NCI-H524 (cell line): ENCODE results near the gene PCDHA7.
"Not testable (repeated sequence)": the region's sequence is repeated elsewhere in the genome, so short reads cannot be mapped to it uniquely, and the experiment has no call there.

Experiments used
- DNase-seq, 2 experiments: peaks; one replicate each; lab custom pipeline; 2025; lab: John Stamatoyannopoulos, UW

The PCDHA7 gene

DNA sequence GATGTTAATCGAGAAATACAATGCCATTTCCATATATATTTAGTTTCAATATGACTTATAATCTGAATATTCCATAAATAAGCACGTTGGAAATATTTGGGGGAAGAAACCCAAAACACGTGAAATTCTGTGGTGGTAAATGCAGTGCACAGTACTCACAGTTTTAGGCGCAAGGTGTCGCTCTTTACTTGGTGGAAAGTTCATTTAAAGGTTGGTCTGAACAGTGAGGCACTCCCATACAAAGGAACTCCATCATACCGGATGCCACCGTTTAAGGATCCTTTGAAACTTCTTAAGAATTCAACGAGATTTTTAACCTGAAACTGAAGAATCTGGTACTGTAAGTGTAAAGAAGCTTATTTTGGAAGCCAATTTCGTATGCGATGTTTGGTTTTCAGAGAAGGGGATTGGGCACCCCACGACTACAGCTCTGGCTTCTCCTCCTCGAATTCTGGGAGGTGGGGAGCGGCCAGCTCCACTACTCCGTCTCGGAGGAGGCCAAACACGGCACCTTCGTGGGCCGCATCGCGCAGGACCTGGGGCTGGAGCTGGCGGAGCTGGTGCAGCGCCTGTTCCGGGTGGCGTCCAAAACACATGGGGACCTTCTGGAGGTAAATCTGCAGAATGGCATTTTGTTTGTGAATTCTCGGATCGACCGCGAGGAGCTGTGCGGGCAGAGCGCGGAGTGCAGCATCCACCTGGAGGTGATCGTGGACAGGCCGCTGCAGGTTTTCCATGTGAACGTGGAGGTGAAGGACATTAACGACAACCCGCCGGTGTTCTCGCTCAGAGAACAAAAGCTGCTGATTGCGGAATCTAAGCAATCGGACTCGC is 34.9 kb downstream of the PCDHA7 start, which contains the start of gene PCDHA11:
Gene PCDHA11, plus strand, starts transcription at position 237 of the 834 bp plus-strand sequence. Its CDS starts 147 bp downstream, at position 384.
- peak; percentile 59 to 83 for DNase-seq

DNA sequence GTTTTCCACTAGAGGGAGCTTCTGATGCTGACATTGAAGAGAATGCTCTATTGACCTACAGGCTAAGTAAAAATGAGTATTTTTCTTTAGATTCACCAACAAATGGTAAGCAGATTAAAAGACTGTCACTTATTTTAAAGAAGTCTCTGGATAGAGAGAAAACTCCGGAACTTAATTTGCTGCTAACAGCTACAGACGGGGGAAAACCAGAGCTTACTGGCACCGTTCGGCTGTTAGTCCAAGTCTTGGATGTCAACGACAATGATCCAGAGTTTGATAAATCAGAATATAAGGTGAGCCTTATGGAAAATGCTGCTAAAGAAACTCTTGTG is 35.5 kb downstream of the PCDHA7 start:
- no peak for DNase-seq

DNA sequence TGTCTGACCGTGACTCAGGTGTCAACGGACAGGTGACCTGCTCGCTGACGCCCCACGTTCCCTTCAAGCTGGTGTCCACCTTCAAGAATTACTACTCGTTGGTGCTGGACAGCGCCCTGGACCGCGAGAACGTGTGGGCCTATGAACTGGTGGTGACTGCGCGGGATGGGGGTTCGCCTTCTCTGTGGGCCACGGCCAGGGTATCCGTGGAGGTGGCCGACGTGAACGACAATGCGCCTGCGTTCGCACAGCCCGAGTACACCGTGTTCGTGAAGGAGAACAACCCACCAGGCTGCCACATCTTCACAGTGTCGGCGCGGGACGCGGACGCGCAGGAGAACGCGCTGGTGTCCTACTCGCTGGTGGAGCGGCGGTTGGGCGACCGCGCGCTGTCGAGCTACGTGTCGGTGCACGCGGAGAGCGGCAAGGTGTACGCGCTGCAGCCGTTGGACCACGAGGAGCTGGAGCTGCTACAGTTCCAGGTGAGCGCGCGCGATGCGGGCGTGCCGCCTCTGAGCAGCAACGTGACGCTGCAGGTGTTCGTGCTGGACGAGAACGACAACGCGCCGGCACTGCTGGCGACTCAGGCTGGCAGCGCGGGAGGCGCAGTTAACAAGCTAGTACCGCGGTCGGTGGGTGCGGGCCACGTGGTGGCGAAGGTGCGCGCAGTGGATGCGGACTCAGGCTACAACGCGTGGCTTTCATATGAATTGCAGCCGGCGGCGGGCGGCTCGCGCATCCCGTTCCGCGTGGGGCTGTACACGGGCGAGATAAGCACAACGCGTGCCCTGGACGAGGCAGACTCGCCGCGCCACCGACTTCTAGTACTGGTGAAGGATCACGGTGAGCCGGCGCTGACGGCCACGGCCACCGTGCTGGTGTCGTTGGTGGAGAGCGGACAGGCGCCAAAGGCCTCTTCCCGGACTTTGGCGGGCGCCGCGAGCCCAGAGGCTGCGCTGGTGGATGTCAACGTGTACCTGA is 36.4 kb downstream of the PCDHA7 start:
- DNase-seq: no peak

DNA sequence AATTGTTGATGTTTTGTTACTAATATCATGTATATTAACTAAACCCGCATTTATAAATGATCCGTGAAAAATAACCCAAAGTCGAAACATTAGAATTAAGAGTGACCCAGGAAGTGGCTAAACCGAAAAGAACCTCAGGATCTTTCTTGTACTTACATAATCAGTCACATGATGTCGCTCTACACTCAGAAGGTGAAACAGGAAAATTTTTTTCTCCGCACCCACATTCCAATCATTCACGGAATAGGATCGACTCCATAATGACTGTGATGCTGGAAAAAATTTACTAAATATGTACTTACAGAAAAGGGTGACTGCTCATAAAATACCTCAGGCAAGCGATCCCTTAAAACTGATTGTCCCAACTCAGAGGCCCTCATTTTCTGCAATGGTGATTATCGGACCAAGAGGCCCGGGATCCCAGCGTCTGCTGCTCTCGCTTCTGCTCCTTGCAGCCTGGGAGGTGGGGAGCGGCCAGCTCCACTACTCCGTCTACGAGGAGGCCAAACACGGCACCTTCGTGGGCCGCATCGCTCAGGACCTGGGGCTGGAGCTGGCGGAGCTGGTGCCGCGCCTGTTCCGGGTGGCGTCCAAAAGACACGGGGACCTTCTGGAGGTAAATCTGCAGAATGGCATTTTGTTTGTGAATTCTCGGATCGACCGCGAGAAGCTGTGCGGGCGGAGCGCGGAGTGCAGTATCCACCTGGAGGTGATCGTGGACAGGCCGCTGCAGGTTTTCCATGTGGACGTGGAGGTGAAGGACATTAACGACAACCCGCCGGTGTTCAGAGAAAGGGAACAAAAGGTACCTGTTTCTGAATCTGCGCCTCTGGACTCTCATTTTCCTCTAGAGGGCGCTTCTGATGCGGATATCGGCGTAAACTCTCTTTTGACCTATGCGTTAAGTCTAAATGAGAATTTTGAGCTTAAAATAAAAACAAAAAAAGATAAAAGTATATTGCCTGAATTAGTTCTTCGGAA is 41.3 kb downstream of the PCDHA7 start, which contains the start of gene PCDHA12:
Gene PCDHA12, plus strand, starts transcription at position 224 of the 981 bp plus-strand sequence. Its CDS starts 165 bp downstream, at position 389.
- no peak for DNase-seq

DNA sequence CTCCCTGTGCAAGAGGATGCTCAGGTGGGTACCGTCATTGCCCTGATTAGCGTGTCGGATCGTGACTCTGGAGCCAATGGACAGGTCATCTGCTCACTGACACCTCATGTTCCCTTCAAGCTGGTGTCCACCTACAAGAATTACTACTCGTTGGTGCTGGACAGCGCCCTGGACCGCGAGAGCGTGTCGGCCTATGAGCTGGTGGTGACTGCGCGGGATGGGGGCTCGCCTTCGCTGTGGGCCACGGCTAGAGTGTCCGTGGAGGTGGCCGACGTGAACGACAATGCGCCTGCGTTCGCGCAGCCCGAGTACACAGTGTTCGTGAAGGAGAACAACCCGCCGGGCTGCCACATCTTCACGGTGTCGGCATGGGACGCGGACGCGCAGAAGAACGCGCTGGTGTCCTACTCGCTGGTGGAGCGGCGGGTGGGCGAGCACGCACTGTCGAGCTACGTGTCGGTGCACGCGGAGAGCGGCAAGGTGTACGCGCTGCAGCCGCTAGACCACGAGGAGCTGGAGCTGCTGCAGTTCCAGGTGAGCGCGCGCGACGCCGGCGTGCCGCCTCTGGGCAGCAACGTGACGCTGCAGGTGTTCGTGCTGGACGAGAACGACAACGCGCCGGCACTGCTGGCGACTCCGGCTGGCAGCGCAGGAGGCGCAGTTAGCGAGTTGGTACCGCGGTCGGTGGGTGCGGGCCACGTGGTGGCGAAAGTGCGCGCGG is 42.6 kb downstream of the PCDHA7 start:
- DNase-seq: not testable (repeated sequence)

DNA sequence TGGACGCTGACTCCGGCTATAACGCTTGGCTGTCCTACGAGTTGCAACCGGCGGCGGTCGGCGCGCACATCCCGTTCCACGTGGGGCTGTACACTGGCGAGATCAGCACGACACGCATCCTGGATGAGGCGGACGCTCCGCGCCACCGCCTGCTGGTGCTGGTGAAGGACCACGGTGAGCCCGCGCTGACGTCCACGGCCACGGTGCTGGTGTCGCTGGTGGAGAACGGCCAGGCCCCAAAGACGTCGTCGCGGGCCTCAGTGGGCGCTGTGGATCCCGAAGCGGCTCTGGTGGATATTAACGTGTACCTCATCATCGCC is 43.2 kb downstream of the PCDHA7 start:
- no peak for DNase-seq

DNA sequence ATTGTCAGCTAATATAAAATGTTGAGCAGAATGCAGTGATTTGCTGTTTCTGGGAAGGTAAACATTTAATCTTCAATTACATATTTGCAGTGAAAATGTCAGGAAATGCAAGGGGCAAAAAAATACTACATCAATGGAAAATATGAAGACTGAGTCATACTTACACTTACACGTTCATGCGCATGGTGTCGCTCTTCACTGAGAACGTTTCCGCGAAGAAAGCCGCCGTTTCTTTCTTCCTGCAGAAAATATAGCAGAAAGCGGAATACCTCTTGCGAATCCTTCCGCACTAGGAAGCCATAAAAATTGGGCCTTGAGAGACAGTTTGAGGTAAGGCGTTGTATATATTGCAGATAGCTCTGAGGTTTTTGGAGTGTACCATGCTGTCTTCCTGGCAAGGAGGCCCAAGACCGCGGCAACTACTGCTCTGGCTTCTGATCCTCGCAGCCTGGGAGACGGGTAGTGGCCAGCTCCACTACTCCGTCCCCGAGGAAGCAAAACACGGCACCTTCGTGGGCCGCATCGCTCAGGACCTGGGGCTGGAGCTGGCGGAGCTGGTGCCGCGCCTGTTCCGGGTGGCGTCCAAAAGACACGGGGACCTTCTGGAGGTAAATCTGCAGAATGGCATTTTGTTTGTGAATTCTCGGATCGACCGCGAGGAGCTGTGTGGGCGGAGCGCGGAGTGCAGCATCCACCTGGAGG is 48.0 kb downstream of the PCDHA7 start, which contains the start of gene PCDHA13:
Gene PCDHA13, plus strand, starts transcription at position 236 of the 702 bp plus-strand sequence. Its CDS starts 145 bp downstream, at position 381.
- no peak for DNase-seq

DNA sequence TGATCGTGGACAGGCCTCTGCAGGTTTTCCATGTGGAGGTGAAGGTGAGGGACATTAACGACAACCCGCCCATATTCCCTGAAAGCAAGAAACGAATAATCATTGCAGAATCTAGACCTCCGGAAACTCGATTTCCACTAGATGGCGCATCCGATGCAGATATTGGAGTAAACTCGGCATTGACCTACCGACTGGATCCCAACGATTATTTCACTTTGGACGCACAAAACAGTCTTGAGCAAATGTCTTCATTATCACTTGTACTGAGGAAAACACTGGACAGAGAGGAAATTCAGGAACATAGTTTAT is 48.5 kb downstream of the PCDHA7 start:
- no peak for DNase-seq

DNA sequence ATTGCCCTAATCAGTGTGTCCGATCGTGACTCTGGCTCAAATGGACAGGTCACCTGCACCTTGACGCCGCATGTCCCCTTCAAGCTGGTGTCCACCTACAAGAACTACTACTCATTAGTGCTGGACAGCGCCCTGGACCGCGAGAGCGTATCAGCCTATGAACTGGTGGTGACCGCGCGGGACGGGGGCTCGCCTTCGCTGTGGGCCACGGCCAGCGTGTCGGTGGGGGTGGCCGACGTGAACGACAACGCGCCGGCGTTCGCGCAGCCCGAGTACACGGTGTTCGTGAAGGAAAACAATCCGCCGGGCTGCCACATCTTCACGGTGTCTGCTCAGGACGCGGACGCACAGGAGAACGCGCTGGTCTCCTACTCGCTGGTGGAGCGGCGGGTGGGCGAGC is 49.3 kb downstream of the PCDHA7 start:
- DNase-seq: no peak

DNA sequence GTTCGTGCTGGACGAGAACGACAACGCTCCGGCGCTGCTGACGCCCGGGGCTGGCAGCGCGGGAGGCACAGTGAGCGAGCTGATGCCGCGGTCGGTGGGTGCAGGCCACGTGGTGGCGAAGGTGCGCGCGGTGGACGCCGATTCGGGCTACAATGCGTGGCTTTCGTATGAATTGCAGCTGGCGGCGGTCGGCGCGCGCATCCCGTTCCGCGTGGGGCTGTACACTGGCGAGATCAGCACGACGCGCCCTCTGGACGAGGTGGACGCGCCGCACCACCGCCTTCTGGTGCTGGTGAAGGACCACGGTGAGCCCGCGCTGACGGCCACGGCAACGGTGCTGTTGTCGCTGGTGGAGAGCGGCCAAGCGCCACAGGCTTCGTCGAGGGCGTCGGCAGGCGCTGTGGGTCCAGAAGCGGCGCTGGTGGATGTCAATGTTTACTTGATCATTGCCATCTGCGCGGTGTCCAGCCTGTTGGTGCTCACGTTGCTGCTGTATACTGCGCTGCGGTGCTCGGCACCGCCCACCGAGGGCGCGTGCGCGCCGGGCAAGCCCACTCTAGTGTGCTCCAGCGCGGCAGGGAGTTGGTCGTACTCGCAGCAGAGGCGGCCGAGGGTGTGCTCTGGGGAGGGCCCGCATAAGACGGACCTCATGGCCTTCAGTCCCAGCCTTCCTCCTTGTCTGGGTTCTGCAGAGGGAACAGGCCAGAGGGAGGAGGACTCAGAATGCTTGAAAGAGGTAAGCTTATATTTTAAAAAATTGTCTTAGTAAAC is 50.0 kb downstream of the PCDHA7 start:
- no peak for DNase-seq
